HG02852 (cell line): ENCODE results near the gene TSPEAR.

Source experiments
- ATAC-seq: cut with Tn5 transposase; IDR thresholded peaks from one replicate; pipeline ENCODE4 v1.9.1; 2021; ENCODE audit warnings: mild to moderate bottlenecking, moderate library complexity; ENCODE audit not compliant: unreplicated experiment

The TSPEAR gene

DNA sequence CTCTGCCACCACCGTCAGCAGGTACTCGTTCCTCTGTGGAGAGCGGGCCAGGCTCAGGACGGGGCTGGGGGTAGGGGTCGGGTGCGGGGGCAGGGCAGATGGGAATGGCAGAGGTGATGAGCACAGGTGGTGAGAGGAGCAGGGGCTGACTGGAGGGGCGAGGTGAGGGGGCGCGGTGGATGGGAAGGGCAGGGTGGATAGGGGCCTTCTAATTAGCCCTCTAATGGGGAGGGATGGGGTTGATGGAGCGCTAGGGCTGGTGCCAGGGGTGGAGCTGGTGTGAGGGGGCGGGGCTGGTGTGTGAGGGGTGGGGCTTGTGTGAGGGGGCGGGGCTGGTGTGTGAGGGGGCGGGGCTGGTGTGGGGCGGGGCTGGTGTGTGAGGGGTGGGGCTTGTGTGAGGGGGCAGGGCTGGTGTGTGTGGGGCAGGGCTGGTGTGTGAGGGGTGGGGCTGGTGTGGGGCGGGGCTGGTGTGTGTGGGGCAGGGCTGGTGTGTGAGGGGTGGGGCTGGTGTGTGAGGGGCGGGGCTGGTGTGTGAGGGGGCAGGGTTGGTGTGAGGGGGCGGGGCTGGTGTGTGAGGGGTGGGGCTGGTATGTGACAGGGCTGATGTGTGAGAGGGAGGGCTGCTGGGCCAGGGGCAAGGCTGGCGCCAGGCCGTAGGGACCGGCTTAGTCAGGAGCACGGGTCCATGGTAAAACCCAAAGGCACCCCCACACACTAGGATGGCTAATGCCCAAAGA lies 177.3 kb downstream of the TSPEAR start:
- no peak for ATAC-seq

DNA sequence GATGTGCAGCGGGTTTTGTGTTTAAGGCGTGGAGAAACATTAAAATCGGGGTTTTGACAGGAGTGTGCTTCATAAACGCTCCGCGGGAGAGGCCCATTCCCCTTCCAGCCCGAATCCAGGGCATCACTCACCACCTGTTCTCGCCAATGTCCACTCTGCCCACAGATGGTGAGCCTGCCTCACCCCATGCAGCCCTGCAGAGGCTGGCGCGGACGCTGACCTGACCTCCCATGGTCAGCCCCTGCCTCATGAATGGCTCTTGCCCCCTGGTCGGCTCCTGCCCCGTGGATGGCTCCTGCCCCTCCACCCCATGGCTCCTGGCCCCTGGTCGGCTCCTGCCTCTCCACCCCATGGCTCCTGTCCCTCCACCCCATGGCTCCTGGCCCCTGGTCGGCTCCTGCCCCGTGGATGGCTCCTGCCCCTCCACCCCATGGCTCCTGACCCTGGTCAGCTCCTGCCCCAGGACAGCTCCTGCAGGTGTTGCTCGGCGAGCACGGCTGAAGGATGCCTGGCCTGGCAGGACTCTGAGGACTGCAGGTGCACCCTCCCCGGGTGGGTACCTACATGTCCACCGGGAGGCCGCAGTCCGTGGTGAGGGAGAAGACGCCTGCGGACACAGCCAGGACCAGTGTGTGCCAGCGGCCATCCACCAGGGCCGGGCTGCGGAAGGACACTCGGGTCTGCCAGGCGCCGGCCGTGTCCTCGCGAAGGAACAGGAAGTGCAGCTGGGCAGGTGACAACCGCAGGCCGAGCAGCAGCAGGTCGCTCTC lies 178.1 kb downstream of the TSPEAR start:
- ATAC-seq = no peak

DNA sequence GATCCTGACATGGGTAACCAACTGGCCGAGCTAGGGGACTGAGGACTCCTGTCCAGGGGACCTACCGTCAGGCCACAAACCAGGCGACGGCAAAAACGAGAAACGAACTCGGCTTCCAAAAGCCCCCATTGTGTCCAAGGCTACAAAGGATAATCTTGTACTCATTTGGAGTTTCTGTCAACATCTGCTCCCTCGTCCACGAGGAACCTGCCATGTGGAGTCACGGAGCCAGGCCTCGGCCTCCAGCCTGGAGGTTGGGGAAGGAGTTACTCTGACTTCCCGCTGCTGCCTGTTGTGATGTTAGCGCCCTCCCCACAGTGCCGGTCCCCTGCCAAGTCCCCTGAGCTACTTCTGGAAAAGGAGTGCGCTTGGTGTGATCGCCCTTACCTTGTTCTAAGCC lies 178.7 kb downstream of the TSPEAR start:
- no peak for ATAC-seq

DNA sequence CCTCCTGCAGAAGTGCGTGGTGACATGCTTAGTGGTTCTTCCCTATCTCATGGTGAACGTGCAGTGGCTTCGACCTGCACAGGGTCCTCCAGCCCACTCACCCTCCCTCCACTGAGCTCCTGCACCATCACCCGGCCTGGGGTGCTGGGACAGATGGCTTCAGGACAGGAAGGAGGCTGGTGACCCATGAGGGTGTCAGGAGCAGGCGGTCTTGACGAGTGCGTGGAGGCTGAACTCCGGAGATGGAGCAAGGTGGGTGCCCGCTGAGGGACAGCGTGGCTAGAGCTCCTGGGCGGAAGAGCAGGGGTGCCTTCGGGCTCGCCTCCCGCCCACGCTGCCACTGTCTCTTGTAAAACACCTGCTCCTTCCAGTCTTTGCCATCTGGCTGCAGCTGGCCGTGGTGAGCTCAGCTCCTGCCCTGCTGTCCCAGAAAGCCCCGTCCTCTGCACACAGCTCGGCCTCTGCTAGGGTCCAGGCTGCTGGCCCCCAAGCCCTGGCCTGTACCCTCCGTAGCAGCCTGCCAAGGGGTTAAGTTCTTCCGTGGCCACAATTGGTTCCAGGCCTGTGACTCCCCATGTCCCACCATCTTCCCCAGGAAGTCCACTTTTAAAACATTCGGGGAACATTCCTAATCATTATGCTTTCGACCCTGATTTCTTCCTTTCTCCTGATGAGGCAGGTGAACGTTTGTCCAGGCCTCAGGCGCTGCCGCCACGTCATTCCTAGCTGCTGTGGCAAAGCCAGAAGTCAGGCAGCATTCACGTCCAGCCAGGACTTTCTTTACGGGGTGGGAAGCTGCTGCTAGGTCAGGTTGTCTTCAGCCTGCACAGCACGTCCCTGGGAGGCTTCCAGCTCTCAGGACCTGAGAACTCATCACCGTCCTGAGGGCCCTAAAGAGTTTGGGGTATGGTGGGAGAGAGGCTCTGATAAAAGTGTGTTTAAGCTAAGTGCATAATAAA lies 179.5 kb downstream of the TSPEAR start:
- ATAC-seq = no peak

DNA sequence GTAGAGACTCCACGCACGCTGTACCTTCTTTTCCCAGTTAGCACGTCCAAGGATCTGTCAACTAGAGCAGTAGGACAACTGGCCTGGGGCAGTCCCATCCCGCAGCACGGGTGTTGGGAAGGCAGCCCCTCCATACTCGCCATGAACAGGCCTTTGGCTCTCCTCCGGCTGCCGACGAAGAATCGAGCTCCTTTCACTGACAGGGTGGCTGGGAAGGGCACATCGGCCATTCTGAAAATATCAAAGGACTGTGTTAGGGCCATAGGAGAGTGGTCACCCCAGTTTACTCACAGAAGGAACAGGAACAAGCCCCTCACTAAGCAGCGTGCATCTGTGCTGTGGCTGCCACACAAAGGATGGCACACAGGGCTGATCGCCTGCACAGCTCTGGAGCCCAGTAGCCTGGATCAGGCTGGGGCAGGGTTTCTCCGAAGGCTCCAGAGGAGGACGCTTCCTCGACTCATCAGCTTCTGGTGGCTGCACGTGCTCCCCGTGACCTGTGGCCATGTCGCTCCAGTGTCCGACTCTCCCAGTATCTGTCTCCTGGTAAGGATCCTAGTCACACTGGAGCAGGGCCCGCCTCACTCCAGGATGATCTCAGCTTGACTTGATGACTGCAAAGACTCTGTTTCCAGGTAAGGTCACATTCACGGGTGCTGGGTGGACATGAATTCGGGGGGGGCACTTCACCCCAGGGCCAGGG lies 180.3 kb downstream of the TSPEAR start:
- ATAC-seq = no peak

DNA sequence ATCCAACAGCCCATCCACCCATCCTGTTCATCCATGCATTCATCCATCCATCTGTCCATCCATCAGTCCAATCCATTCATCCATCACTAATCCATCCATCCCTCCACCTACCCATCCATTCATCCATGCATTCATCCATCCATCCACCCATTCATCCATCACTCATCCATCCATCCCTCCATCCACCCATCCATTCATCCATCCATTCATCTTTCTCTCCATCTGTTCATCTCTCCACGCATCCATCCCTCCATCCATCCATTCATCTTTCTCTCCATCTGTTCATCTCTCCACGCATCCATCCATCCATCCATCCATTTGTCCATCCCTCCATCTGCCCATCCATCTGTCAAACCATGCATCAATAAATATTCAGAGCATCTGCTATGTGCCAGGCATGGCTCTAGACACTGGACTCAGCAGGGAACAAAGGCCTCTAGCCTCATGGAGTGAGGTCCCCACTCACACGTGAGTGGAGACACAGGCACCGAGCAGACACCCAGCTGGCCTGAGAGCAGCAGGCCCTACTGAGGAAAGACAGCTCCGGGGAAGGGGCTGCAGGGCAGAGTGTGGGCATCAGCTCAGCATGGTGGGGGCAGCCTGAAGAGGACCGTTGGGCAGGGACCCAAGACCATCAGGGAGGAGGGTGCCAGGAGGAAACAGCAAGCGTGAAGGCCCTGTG lies 181.0 kb downstream of the TSPEAR start:
- no peak for ATAC-seq

DNA sequence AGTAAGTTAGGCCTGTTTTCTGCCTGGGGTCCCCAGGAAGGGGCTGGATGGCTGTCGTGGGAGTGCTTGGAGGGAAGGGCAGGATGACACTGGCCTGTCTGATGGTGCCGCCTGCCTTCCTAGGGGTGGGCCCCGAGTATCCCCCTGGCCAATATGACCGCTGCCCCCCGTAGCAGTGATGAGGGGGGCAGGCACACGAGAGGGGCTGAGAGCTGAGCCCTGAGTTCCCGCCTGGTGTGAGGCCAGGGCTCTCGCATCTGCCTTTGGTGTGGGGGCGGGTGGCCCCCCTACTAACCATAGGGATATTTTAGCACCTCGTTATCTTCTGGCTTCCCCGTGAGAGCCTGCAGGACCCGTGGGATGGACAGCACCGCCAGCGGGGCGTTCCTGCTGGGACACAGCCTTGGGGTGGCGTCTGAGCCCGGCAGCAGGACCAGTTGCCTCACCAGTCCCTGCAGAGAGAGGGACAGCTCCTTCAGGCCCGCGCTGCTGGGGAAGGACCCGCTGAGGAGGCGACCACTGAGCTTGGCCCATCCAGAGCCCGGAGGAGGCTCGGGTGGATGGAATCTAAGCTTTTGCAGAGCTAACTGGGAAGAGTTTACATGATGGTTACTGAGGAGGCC lies 181.8 kb downstream of the TSPEAR start:
- no peak for ATAC-seq

DNA sequence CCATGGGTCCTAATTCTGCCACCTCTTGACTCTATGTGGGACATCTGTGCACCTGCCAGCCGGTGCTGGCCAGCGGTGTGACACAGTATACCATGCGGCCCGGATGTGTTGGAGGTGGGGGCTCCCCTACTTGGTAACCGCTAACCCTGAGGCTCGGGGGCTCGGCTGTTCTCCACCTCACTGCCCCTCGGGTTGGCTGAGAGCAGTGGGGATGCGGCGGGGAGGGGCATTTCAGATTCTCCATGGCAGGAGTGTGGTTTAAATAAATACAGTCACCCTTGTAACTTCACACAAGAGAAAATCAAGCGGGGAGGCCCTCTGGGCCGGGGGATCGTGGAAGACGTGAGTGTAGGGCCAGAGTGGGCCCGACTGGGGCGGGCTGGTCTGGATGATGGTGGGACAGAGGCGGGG lies 182.4 kb downstream of the TSPEAR start:
- no peak for ATAC-seq

DNA sequence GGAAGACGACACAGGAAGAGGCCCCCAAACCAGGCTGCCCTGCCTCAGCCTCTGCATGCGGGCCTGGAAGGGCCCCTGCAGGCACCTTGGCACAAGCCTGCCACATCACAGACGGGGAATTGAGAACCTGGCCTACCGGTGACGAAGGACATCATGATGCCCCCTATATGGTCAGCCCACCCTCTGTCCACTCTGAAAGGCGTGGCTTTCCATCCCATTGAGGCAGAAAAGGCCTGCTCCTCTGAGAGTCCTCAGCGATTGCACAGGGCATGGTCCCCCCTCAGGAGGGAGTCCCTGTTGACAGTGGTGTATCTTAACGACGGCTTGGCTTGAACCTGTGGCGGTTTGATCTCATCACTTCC lies 182.8 kb downstream of the TSPEAR start:
- no peak for ATAC-seq

DNA sequence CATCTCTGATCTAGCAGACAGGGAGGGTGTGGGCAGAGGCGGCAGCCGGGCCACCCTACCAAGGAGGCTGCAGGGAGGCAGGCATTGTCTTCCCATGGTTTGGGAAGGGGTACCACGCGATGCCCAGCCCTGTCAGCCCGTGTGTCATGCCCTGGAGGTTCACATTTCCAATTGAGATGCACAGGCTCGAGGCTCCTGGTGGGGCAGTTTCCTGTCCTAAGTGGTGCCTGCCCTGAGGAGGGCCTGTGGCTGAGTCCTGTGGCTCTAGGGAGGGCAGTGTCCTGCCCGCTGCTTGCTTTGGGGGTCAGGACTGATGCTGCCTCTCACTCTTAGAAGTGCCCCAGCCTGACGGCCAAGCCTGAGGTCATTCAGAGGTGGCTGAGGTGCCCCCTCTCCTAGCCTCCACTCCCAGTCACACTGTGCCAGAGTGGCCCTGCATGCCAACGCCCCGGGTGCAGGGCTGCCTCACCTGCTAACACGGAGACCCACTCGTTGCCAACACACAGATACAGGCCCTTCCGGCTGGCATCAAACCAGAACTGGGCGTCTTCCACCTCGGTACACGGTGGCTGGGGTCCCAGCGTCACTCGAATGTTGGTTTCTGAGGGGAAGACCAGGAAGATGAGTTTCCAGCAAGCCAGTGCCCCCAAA lies 183.3 kb downstream of the TSPEAR start:
- ATAC-seq = no peak

DNA sequence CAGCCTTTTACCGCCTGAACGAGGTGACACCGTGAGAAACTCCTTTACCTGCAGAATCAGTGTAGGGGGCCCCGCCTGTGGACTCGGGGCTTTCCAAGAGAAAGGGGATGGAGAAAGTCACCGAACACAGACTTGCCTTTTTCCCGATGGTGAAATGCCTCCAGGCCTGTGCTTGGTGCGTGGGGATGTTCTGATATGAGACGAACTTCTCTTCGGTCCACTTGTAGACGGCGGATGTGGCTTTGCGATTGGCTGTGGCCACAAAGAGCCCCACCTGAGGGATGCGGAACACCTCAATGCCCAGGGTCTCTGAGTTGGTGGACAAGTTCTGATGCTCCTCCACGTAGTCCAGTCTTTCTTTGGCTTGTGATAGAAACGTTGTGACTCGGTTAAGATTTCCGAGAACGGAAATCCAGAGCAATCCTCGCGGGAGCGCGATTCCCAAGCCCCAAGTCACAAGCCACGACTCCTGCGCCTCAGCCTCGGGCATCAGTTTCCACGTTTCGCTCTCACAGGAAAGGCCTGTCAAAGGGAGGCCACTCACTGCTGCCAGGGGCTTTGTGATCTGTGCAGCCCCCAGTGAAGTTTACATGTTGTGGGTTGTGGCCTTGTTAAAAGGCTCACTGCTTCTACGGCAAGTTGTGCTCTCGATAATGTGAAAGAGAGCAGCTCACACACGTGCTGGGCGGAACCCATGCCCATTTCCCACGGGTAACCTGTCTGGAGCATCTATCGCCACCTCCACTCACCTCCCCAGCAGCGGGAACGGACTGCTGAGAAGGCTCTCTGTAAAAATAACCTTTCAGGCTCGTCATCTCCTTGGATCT lies 184.0 kb downstream of the TSPEAR start:
- no peak for ATAC-seq

DNA sequence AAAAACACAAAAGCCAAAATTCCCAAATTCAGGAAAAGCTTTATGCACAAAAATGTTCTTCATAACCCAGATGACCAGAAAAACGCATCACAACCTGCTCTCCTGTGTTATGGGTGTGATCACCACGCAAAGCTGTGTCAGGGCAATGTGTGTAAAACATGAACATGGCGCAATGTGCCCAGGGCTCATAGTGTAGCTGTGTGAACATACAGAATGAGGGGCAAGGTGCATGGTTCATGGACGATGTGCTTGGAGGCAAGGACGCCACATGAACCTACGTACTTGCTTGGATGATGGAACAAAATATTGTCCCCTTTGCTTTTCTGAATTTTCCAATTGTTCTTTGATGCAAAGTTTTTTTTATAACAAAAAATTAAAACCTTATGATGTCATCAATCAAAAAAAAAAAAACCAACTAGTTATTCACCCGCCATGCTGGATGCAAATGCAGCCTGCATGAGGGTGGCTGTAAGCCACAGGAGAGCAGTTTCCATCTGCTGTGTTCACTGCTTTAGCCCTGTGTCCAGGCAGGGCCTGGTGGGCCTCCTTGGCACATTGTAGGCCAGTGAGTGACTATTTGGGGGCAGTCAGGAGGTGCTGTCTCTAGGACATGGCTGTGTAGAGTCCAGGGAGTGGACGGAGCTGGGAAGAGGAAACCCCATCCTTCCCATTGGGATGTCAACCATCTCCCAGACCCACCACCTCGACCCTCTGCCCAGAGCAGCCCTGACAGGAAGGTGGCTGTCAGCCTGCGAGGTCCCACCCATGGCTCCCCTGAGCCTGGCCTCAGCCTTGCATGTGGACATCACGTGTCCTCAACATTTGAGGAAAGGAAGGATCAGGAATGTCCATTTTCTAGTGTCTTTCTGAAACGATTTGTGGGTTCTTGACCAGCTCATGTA lies 185.0 kb downstream of the TSPEAR start:
- ATAC-seq = no peak

DNA sequence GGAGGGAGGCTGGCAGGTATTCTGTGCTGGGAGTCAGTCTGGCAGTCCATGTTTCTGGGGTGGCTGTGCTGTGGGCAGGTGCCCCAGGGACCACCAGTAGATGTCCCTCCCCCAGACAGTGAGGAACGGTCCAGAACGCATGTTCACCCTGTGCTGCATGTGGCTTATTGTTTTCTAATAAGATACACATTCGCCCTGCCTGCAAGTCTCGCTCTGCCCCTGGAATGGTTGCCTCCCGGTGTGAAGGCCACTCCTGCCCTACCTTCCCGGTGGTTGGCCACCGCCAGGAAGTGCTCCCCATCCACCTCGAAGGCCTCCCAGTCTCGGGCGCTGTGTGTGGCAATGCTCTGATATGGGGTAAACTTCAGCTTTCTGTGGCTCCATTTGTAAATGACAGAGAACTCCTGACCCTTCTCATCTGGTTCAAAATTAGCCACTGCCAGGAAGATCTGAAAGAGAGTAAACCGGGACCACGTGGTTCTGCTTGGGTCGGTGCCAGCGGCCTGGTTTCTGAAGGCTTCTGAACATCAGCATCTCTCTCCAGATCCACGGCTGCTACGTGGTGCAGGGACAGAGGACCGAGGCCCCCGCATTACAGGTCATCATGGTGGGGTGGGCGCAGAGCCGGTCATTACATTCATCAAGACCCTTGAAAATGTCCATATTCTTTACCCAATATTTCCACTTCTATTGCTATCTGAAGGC lies 185.8 kb downstream of the TSPEAR start:
- no peak for ATAC-seq

DNA sequence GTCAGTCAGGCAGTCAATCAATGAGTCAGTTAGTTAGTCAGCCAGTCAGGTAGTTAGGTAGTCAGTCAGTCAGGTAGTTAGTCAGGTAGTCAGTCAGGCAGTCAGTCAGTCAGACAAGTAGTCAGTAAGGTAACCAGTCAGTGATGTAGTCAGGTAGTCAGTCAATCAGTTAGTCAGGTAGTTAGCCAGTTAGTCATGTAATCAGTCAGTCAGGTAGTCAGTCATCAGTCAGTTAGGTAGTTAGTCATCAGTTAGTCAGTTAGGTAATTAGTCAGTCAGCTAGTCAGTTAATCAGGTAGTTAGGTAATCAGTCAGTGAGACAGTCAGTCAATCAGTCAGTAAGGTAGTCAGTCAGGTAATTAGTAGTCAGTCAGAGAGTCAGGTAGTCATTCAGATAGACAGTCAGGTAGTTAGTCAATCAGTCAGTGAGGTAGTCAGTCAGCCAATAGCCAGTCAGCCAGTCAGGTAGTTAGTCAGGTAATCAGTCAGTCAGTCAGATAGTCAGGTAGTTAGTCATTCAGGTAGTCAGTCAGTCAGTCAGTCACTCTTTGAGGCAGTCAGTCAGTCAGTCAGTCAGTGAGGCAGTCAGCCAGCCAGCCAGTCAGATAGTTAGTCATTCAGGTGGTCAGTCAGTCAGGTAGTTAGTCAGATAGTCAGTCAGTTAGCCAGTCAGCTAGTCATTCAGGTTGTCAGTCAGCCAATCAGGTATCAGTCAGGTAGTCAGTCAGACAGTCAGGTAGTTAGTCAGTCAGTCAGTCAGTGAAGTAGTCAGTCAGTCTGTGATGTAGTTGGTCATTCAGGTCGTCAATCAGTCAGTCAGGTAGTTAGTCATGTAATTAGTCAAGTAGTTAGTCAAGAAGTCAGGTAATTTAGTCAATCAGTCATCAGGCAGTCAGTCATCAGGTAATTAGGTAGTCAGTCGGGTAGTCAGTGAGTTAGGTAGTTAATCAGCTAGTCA lies 186.7 kb downstream of the TSPEAR start:
- no peak for ATAC-seq

DNA sequence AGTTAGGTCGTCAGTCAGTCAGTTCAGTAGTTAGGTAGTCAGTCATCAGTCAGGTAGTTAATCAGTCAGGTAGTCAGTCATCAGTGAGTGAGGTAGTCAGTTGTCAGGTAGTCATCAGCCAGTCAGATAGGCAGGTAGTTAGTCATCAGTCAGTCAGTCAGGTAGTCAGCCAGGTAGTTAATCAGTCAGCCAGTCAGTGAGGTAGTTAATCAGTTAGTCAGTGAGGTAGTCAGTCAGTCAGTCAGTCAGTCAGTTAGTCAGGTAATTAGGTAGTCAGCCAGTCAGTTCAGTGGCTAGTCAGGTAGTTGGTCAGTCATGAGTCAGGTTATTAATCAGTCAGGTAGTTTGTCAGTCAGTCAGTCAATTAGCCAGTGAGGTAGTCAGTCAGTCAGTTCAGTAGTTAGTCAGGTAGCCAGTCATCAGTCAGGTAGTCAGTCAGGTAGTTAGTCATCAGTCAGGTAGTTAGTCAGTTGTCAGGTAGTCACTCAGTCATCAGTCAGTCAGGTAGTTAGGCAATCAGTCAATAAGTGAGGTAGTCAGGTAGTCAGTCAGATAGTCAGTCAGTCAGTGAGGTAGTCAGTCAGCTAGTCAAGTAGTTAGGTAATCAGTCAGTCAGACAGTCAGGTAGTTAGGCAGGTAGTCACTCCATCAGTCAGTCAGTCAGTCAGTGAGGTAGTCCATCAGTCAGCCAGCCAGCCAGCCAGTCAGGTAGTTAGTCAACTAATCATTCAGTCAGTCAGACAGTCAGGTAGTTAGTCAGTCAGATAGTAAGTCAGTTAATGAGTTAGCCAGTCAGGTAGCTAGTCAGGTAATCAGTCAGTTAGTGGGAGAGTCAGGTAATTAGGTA lies 187.6 kb downstream of the TSPEAR start:
- ATAC-seq = no peak
